Fibroblast of skin of back (primary cell): Measurements from ENCODE around the gene CFAP45.

Source experiments
- DNase-seq: peaks from one replicate; pipeline ENCODE4 v3.0.0-alpha.2; 2013

The CFAP45 gene

DNA sequence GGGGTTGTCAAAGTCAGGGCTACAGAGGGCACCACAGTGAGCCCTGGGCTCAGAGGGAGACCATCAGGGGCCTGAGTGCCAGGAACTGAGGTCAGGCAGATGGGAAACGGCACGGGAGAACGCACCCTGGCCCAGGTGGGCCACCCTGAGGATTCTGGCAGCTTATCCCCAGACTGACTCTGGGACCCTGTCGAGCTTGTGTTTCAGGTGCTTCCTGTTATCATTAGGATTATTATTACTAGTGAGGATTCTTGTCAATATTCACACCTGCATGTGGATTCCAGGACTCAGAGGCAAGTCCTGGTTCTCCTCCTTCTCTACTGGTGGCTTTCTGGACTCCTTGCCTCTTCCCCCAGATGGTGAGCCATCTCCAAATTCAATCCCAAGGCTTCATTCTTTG is 52.7 kb downstream of the CFAP45 start:
- no peak for DNase-seq

DNA sequence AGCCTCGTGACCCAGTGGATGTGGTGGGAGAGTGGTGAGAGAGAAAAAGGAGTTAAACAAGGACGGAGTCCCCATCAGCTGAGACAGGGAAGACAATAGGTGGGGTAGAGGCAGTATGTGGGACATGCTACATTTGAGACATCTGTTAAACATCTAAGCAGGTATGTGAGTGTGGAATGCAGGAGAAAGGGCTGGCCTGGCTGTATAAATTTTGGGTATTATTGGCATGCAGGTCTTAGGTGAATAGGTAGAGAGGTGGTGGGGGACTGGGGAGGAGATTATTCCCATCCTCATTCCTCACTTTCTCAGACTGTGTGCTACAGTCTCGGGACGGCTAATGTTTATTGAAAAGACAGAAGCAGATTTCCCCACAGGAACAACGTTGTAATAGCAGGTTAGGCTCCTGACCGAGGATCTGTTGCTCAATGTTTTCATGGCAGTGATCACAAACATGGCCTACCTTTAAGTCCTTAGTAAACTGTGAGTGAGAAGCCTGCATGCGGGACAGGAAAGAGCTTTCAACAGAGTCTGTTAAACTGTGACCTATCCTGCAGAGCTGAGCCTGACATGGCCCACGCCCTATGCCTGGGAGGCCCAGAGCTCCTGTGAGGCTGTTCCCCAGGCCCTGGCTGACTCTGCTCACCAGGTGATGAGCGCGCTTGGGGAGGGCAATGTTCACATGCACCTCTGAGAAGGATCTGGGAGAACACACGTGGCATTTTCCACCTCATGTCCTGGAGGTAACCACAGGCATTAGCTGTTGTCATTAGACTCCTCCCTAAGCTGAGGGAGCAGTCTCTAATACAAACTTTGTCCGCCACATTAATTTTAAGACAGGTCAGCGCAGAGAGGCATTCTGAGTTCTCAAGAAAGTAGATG is 54.0 kb downstream of the CFAP45 start:
- no peak for DNase-seq

DNA sequence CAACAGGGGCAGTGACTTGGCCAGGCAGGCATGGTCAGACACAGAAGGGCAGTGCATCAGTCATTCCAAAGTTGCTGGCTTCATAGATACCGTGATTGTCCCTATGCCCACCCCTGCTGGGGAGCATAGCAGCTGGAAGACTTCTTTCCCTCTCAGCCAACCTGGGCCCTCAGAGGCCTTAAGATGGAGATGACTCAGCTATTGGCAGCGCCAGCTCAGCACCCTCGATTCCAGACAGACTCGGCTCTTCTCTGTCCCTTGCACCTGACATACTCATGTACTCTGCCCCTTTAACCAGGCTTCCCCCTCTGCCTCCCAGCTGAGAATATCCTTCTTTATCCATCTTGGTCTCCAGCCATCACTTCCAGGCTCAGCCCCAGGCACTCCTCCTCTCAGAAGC is 56.5 kb downstream of the CFAP45 start:
- DNase-seq = no peak

DNA sequence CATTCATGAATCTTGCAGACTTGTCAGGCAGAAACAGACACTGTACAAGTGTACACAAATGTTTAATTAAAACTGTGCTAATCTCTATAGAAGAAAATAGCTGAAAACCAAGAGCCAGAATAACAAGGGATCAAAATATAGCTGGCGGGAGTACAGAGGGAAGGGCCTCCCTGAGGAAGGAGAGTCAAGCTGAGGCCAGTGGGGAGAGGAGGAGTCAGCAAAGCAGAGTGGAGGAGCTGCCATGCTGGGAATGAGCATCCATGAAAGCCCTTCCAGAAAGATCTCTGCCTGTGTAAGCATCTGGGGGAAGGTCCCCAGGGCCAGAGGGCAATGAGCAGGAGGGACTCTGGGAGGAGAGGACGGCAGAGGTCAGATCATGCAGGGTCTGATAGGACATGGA is 58.2 kb downstream of the CFAP45 start:
- DNase-seq = no peak

DNA sequence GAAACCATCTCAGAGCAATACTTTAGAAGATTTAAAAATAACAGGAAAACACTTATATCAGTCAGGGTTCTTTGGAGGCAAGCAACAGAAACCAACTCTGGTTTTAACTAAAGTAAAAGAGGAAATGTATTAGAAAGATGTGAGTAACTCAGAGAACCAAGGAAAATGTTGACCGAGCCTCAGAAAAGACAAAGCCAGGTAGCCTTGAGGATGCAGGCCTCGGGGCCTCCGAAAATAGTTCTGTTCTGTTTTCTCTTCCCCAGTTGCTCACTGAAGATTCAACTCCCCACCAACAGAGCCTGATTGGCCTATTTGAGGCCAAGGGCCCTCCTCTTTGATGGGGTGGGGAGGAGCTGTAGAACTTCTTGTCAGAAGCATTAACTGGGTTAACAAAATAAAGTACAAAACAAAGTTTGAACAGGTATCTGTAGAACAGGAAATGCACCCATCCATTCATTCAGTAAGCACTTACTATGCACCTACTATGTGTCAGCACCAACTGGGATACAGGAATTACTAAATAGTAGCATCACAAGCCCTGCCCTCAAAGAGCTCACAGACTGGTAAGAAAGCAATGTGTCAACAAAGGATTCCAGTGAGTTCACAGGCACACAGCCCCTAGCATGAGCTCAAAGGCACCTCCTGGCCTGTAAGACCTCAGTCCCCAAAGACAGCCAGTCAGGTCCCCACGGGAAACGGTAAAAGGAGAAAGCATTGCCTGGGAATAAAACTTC is 60.7 kb downstream of the CFAP45 start:
- no peak for DNase-seq

DNA sequence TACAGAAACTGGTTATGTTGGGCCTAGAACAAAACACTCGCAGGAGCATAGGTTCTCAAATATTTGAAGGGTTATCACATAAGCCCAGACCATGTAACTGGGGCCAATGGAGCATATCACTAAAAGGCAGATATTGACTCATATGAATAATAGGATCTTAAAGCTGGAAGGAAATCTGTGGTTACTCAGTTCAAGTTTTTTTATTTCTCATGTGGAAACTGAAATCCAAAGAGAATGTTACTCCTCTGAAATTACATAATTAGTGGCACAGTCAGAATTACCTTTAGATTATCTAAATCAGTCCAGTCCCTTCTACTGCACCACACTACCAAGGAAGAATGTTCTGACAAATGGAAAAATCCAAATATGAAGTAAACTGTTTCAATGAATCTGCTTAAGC is 61.2 kb downstream of the CFAP45 start:
- DNase-seq = no peak

DNA sequence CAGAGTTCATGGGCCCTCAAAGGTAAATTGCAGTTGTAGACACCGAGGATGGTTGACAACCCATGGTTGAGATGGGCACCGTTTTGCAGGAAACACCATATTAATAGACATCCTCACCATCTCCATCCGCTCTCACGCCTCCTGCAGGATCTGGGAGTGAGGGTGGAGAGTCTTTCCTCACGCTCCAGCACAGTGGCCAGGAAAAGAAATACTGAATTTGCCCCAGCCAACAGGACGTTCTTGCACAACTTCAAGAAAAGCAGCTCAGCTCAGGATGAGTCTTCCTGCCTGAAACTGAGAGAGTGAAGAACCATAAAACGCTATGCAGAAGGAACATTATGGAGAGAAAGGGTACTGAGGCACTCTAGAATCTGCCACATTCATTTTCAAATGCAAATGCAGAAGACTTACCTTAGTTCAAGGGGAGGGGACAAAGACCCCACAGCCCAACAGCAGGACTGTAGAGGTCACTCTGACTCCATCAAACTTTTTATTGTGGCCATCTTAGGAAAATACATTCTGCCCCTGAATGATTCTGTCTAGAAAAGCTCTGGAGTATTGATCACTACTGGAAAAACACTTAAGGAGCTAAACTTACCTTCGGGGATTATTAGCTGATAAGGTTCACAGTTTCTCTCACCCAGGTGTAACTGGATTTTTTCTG is 64.0 kb downstream of the CFAP45 start:
- no peak for DNase-seq

DNA sequence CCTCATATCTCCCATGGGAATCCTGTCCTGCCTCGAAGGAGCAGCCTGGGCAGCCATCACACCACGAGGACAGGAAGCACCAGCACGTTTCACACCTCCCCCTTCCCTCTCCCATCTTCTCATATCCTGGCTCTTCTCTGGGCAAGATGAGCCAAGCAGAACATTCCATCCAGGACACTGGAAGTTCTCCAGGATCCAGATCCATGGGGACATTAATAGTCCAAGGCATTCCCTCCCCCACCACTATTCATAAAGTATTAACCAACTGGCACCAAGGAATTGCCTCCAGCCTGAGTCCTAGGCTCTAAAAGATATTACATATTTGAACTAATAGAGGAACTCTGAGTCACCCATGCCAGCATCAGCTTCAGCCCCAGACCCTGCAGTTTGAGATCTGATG is 64.6 kb downstream of the CFAP45 start:
- DNase-seq = peak; percentile 67

DNA sequence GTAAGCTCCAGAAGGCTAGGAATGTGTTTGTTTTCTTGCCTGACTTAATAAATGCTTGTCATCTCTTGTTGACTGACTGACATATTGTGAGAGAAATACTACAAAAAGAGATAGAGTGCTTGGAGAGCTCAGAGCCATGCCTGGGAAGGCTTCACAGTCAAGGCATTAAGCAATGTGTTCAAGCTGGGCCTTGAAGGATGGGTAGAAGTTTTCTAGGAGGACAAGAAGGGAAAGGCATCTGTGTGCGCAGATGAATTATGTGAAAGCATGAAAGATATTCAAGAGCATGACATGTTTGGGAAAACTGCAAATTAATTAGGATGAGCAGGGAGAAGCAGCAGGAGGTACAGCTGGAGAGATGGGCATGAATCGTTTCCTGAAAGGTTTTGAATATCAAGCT is 67.7 kb downstream of the CFAP45 start:
- peak; percentile 20 for DNase-seq

DNA sequence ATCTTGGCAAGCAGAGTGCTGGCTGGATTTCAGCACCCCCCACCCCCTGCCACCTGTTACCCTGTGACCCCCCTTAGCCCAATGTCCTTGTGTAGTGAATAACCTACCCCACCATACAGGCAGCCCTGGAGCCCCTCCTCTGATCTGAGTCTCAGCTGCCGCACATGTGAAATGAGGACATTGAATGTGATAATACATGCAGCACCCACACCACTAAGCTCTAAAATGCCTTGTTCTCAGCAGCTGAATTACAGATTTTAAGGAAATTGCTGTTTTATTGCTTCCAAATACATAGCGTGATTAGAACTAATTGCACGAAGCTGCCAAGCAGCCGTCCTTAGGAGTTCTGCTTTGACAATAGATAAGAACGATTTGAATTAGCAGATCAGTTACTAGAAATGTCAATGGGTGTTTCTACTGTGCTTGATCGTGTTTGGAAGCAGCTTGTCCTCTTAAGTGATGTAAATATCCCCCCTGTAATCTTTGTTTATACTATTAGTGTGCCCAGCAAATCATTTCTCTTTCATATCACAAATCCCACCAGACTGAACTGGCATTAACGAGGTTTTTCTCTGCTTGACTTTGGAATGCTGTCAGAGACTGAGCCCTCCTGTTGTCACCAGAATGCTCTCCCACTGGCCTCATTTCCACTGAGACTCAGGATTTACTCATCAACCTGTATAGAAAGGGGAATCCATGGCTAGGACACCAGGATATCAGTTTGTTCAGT is 68.4 kb downstream of the CFAP45 start:
- no peak for DNase-seq

DNA sequence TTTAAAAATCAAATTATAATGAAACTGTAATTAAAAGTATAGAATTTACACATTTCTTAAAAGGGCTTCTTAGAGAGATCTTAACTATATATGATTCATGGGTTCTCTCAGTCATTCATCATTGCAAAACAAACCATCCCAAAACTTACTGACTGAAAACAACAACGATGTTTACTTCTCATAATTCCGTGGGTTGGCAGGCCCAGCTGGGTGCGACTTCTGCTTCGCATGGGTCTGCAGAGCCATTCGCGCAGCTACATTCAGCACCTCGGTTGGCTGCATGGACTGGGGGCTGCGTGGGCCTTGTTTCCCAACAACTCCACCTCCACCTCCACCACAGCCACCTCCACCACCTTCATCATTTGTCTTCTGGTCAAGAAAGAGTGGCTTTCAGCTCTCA is 69.2 kb downstream of the CFAP45 start:
- DNase-seq = no peak

DNA sequence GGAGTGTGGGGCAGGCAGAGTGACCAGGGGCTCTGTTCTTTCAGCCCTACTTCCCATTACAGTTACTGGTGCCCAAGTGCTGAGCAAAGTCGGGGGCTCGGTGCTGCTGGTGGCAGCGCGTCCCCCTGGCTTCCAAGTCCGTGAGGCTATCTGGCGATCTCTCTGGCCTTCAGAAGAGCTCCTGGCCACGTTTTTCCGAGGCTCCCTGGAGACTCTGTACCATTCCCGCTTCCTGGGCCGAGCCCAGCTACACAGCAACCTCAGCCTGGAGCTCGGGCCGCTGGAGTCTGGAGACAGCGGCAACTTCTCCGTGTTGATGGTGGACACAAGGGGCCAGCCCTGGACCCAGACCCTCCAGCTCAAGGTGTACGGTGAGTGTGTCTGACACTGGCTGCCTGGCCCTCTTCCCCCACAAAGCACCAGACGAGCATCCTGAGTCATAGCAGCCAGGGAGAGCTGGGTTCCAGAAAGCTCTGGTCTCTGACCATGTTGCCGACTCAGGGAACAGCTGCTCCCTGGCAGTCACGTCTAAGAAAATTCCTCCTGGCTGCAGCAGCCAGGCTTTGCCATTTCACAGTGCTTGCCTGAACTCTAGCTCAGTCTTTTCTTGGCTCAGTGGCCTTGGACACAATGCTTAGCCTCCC is 70.0 kb downstream of the CFAP45 start:
- peak; percentile 62 for DNase-seq

DNA sequence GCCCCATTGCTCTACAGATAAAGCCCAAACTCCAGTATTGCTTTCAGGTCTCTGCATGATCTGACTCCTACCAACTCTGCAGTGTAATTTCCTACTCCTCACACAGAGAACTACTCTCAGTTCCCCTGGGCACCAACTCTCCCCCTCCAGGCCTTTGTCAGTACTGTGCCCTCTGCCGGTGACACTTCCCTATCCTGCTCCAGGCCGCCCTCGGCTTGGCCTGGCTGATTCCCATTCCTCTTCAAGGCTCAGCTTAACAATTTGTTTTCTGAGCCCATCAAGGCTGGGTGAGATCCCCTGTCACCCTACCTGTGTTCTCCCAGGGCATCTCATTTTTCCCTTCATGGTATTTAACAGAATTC is 70.7 kb downstream of the CFAP45 start:
- DNase-seq = no peak

DNA sequence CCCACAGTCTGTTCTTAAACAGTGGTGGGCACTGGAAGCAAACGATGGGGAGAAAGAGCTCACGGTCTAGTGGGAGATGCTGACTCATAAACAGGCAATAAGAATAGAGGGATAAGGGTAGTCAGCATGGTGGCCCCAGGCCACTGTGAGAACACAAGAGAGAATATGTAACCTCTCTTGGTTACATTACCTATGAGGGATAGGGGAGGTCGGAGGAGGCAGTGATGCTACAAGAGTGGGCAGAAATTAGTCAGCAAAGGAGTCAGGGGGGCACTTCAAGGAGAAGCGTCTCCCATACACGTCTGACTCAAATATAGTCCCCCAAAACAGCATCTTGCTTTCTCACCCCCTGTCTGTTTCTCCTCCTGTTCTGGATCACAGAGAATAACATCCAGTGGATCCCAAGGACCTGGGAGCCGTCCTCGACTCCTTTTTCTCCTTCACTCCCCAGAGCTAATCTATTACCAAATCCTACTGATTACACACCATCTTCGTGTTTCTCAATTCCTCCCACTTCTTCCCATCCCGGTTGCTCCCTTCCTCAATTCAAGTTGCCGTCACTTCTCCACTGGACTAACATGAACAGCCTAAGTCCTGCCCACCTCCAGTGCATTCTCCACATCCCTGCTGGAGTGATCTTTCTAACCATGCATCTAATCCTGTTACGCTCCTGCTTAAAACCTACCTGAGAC is 71.2 kb downstream of the CFAP45 start:
- no peak for DNase-seq

DNA sequence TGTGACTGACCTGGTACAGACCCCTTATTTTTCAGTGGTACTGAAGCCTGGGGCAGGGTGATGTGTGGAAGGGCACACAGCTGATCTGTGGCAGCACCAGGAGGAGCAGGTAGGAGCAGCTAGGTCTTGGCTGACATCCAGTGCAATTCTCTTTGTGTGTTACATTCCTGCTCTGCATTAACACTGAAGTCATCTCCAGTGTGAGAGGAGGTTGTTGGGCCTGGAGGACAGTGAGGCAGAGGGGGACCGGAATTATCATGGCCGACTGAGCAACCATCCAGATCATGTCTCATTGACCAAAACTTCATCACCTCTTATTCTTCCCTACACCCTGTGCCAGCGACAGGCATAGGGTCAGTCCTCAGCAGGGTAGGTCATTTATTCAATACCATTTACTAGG is 71.8 kb downstream of the CFAP45 start:
- DNase-seq = no peak

DNA sequence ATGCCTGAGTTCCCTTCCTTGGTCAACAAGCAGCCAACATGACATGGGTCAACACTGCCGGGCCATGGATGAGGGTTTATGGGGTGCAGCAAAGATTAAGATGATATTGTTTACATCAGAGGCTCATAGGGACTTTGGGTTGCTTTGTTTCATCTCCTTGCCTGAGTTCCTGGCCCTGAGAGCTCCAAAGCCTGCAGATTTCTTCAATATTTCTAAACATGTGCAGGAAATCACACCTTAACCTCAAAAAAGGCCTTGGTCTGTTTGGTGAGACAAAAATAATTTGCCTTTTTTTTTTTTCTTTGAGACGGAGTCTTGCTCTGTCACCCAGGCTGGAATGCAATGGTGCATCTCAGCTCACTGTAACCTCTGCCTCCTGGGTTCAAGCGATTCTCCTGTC is 72.4 kb downstream of the CFAP45 start:
- DNase-seq = no peak

DNA sequence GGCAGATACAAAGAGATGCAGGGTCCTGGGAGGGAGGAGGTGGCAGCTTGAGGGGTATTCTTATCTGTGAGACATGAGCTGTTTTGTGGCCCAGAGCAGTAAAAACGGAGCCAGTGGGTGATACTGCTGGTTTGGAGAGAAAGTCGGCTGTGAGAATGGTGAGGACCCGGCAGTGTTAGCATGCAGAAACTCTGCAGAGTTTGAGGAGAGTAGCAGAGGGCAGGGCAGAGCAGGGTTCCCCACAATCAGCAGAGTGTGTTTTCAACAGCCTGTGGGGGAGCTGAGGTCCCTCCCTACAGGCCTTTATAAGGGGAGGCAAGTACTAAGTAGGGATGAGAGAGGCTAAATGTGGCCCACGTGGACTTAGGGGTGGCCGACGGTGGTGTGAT is 72.9 kb downstream of the CFAP45 start:
- DNase-seq = no peak

DNA sequence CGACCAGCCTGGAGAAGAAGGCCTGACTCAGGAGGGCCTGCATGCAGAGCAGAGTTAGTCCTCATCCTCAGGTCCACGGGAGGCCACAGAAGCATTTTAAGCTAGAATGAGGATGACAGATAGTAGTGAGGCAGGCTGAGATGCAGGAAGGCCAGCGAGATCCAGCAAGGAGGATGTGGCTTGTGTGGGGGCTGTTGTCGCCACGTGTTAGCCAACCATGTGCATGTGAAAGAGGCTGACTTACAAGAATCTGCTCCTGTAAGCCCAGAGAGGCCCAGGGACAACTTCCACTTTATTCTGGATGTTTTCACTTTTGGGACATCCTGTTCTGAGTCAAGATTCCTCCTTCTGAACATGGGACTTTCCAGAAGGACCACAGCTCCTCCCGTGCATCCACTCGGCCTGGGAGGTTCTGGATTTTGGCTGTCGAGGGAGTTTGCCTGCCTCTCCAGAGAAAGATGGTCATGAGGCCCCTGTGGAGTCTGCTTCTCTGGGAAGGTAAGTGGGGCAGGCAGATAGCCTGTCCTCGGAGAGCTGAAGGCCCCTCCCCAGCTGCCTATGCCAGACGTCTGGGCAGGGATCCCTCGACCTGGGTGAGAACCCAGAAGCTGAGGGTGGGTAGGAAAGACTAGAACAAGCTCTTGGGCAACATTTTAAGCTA is 73.4 kb downstream of the CFAP45 start, which contains the start of gene SLAMF8:
SLAMF8 (plus strand) TSS at position 433 of the 661 bp plus-strand sequence; CDS start at position 459, 26 bp downstream.
- DNase-seq = no peak

DNA sequence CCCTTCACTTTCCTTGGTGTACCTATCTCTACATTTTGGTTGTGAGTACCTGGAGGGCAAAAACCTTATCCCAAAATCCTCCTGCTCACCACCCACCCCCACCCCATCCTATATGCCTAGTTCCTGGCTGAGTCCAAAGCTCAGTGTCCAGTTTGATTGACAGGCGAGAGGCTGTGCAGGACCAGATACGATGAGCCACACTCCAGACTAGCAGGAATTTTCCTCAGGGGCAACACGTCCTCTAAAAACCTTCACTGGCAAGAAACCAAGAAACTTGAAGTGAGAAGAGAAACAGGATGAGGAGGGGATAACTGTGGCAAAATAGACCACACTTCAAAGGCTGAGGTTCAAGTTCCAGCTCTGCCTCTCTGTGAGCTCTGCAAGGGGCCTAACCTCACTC is 74.4 kb downstream of the CFAP45 start:
- no peak for DNase-seq

DNA sequence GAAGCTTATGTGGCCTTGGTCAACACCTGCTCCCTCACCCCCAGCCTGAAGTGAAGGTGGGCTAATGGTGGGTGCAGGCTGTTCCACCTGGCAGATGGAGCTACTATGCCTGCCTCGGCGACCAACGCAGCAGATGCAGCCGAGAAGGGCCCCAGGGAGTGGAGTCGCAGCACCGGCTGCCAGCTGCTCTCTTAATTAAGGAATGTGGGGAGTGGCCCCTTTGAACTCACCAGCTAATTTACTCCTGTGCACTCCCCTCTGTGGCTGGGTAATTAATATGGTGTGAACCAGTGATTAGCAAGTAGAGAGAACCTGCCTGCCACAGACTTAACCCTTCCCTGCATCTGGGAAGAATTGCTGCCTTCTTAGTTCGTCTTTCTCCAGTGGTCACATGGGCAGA is 76.6 kb downstream of the CFAP45 start:
- no peak for DNase-seq
